ENCODE data around the gene FBXL17.

Gene FBXL17

GRCh38 chr5:107948377-107948776, 433.5 kb downstream of the FBXL17 start:
- Histone ChIP-seq H3K27ac (ENCODE audit: insufficient read depth in 1 of 2, low read depth in 1 of 2, low read length in 2 of 2, poor library complexity in 1 of 2, severe bottlenecking in 2 of 2) (no peak overlapping the region), H3K36me3 (ENCODE audit: control insufficient read depth in 4 of 4, insufficient read depth in 4 of 4, low read length in 3 of 4) (no peaks in the 10 kb centered on the region), H3K27me3 (replicated peaks in 2 of 5; ENCODE audit: control insufficient read depth in 4 of 5, insufficient read depth in 5 of 5, low read length in 4 of 5) (no peaks in the 10 kb centered on the region), H3K9me3 (ENCODE audit: control extremely low read depth in 1 of 5, control insufficient read depth in 4 of 5, insufficient read depth in 2 of 5, low read depth in 1 of 5, low read length in 4 of 5) (no peaks in the 10 kb centered on the region), H3K4me3 (ENCODE audit: control insufficient read depth in 1 of 7, extremely low read depth in 1 of 7, insufficient read depth in 4 of 7, low read depth in 2 of 7, low read length in 6 of 7) (no peak overlapping the region), H3K4me1 (ENCODE audit: control extremely low read depth in 1 of 4, control insufficient read depth in 4 of 4, insufficient read depth in 4 of 4, low read length in 3 of 4) (no peaks in the 10 kb centered on the region)
- DNase-seq = no peak
- CTCF ChIA-PET = no interaction called here
- POLR2A ChIA-PET = no interaction called here
- WGBS (ENCODE audit: insufficient coverage) = 100% methylated on average over 1 of the region's 1 CpG

GRCh38 chr5:107945061-107945460, 436.8 kb downstream of the FBXL17 start:
- no peak overlapping the region for H3K27ac ChIP-seq (ENCODE audit: insufficient read depth in 1 of 2, low read depth in 1 of 2, low read length in 2 of 2, poor library complexity in 1 of 2, severe bottlenecking in 2 of 2)
- DNase-seq = no peak
- H3K4me3 ChIP-seq (ENCODE audit: control insufficient read depth in 1 of 7, extremely low read depth in 1 of 7, insufficient read depth in 4 of 7, low read depth in 2 of 7, low read length in 6 of 7) = no peak overlapping the region
- ChIA-PET CTCF (no interaction called here), POLR2A (no interaction called here)
- no peaks in the 10 kb centered on the region for H3K9me3 ChIP-seq (ENCODE audit: control extremely low read depth in 1 of 5, control insufficient read depth in 4 of 5, insufficient read depth in 2 of 5, low read depth in 1 of 5, low read length in 4 of 5)
- H3K36me3 ChIP-seq (ENCODE audit: control insufficient read depth in 4 of 4, insufficient read depth in 4 of 4, low read length in 3 of 4) = no peaks in the 10 kb centered on the region
- H3K27me3 ChIP-seq (replicated peaks in 2 of 5; ENCODE audit: control insufficient read depth in 4 of 5, insufficient read depth in 5 of 5, low read length in 4 of 5) = no peaks in the 10 kb centered on the region
- WGBS (ENCODE audit: insufficient coverage) = no CpG with 5 or more reads among the region's 2 CpGs
- no peaks in the 10 kb centered on the region for H3K4me1 ChIP-seq (ENCODE audit: control extremely low read depth in 1 of 4, control insufficient read depth in 4 of 4, insufficient read depth in 4 of 4, low read length in 3 of 4)

- POLR2A ChIA-PET = no interaction called here
- Histone ChIP-seq H3K36me3 (ENCODE audit: control insufficient read depth in 4 of 4, insufficient read depth in 4 of 4, low read length in 3 of 4) (no peaks in the 10 kb centered on the region), H3K27ac (ENCODE audit: insufficient read depth in 1 of 2, low read depth in 1 of 2, low read length in 2 of 2, poor library complexity in 1 of 2, severe bottlenecking in 2 of 2) (no peak overlapping the region), H3K9me3 (ENCODE audit: control extremely low read depth in 1 of 5, control insufficient read depth in 4 of 5, insufficient read depth in 2 of 5, low read depth in 1 of 5, low read length in 4 of 5) (no peaks in the 10 kb centered on the region), H3K4me1 (ENCODE audit: control extremely low read depth in 1 of 4, control insufficient read depth in 4 of 4, insufficient read depth in 4 of 4, low read length in 3 of 4) (no peaks in the 10 kb centered on the region), H3K4me3 (ENCODE audit: control insufficient read depth in 1 of 7, extremely low read depth in 1 of 7, insufficient read depth in 4 of 7, low read depth in 2 of 7, low read length in 6 of 7) (no peak overlapping the region), H3K27me3 (replicated peaks in 2 of 5; ENCODE audit: control insufficient read depth in 4 of 5, insufficient read depth in 5 of 5, low read length in 4 of 5) (no peaks in the 10 kb centered on the region)
- CTCF ChIA-PET = interaction anchor here (1.0 kb wide), 1 partner anchor 91 kb away, joined by 3 read pairs; no protein-coding TSS in a partner anchor
- no peak for DNase-seq
These were observed 438.0 kb downstream of the FBXL17 start for GRCh38 chr5:107943923-107944322.

GRCh38 chr5:107941036-107941435, 440.9 kb downstream of the FBXL17 start:
- H3K27me3 ChIP-seq (replicated peaks in 2 of 5; ENCODE audit: control insufficient read depth in 4 of 5, insufficient read depth in 5 of 5, low read length in 4 of 5) = no peaks in the 10 kb centered on the region
- 91% methylated on average over 1 of the region's 2 CpGs for WGBS (ENCODE audit: insufficient coverage)
- H3K27ac ChIP-seq (ENCODE audit: insufficient read depth in 1 of 2, low read depth in 1 of 2, low read length in 2 of 2, poor library complexity in 1 of 2, severe bottlenecking in 2 of 2) = no peak overlapping the region
- ChIA-PET CTCF (no interaction called here), POLR2A (no interaction called here)
- H3K4me3 ChIP-seq (ENCODE audit: control insufficient read depth in 1 of 7, extremely low read depth in 1 of 7, insufficient read depth in 4 of 7, low read depth in 2 of 7, low read length in 6 of 7) = no peak overlapping the region
- no peaks in the 10 kb centered on the region for H3K4me1 ChIP-seq (ENCODE audit: control extremely low read depth in 1 of 4, control insufficient read depth in 4 of 4, insufficient read depth in 4 of 4, low read length in 3 of 4)
- DNase-seq = no peak
- no peaks in the 10 kb centered on the region for H3K36me3 ChIP-seq (ENCODE audit: control insufficient read depth in 4 of 4, insufficient read depth in 4 of 4, low read length in 3 of 4)
- no peaks in the 10 kb centered on the region for H3K9me3 ChIP-seq (ENCODE audit: control extremely low read depth in 1 of 5, control insufficient read depth in 4 of 5, insufficient read depth in 2 of 5, low read depth in 1 of 5, low read length in 4 of 5)

GRCh38 chr5:107937651-107938355, 444.1 kb downstream of the FBXL17 start:
- Histone ChIP-seq H3K27ac (ENCODE audit: insufficient read depth in 1 of 2, low read depth in 1 of 2, low read length in 2 of 2, poor library complexity in 1 of 2, severe bottlenecking in 2 of 2) (no peak overlapping the region), H3K4me1 (ENCODE audit: control extremely low read depth in 1 of 4, control insufficient read depth in 4 of 4, insufficient read depth in 4 of 4, low read length in 3 of 4) (no peaks in the 10 kb centered on the region), H3K4me3 (ENCODE audit: control insufficient read depth in 1 of 7, extremely low read depth in 1 of 7, insufficient read depth in 4 of 7, low read depth in 2 of 7, low read length in 6 of 7) (no peak overlapping the region), H3K36me3 (ENCODE audit: control insufficient read depth in 4 of 4, insufficient read depth in 4 of 4, low read length in 3 of 4) (no peaks in the 10 kb centered on the region), H3K27me3 (replicated peaks in 2 of 5; ENCODE audit: control insufficient read depth in 4 of 5, insufficient read depth in 5 of 5, low read length in 4 of 5) (no peaks in the 10 kb centered on the region), H3K9me3 (ENCODE audit: control extremely low read depth in 1 of 5, control insufficient read depth in 4 of 5, insufficient read depth in 2 of 5, low read depth in 1 of 5, low read length in 4 of 5) (no peaks in the 10 kb centered on the region)
- DNase-seq = no peak
- CTCF ChIA-PET = interaction anchor here (1.2 kb wide), 1 partner anchor 15 kb away, joined by 3 read pairs; no protein-coding TSS in a partner anchor
- WGBS (ENCODE audit: insufficient coverage) = 100% methylated on average over 5 of the region's 8 CpGs
- POLR2A ChIA-PET = no interaction called here

- ChIA-PET POLR2A (no interaction called here), CTCF (no interaction called here)
- 100% methylated on average over 3 of the region's 5 CpGs for WGBS (ENCODE audit: insufficient coverage)
- Histone ChIP-seq H3K36me3 (ENCODE audit: control insufficient read depth in 4 of 4, insufficient read depth in 4 of 4, low read length in 3 of 4) (no peaks in the 10 kb centered on the region), H3K27me3 (replicated peaks in 2 of 5; ENCODE audit: control insufficient read depth in 4 of 5, insufficient read depth in 5 of 5, low read length in 4 of 5) (no peaks in the 10 kb centered on the region), H3K4me3 (ENCODE audit: control insufficient read depth in 1 of 7, extremely low read depth in 1 of 7, insufficient read depth in 4 of 7, low read depth in 2 of 7, low read length in 6 of 7) (no peak overlapping the region), H3K4me1 (ENCODE audit: control extremely low read depth in 1 of 4, control insufficient read depth in 4 of 4, insufficient read depth in 4 of 4, low read length in 3 of 4) (no peaks in the 10 kb centered on the region), H3K27ac (ENCODE audit: insufficient read depth in 1 of 2, low read depth in 1 of 2, low read length in 2 of 2, poor library complexity in 1 of 2, severe bottlenecking in 2 of 2) (no peak overlapping the region), H3K9me3 (ENCODE audit: control extremely low read depth in 1 of 5, control insufficient read depth in 4 of 5, insufficient read depth in 2 of 5, low read depth in 1 of 5, low read length in 4 of 5) (no peaks in the 10 kb centered on the region)
- DNase-seq = no peak
These were observed 444.7 kb downstream of the FBXL17 start for GRCh38 chr5:107937204-107937603.

GRCh38 chr5:107936515-107936914, 445.4 kb downstream of the FBXL17 start:
- DNase-seq = no peak
- ChIA-PET POLR2A (no interaction called here), CTCF (no interaction called here)
- no peak overlapping the region for H3K4me3 ChIP-seq (ENCODE audit: control insufficient read depth in 1 of 7, extremely low read depth in 1 of 7, insufficient read depth in 4 of 7, low read depth in 2 of 7, low read length in 6 of 7)
- H3K4me1 ChIP-seq (ENCODE audit: control extremely low read depth in 1 of 4, control insufficient read depth in 4 of 4, insufficient read depth in 4 of 4, low read length in 3 of 4) = no peaks in the 10 kb centered on the region
- no peak overlapping the region for H3K27ac ChIP-seq (ENCODE audit: insufficient read depth in 1 of 2, low read depth in 1 of 2, low read length in 2 of 2, poor library complexity in 1 of 2, severe bottlenecking in 2 of 2)
- H3K27me3 ChIP-seq (replicated peaks in 2 of 5; ENCODE audit: control insufficient read depth in 4 of 5, insufficient read depth in 5 of 5, low read length in 4 of 5) = no peaks in the 10 kb centered on the region
- no peaks in the 10 kb centered on the region for H3K36me3 ChIP-seq (ENCODE audit: control insufficient read depth in 4 of 4, insufficient read depth in 4 of 4, low read length in 3 of 4)
- H3K9me3 ChIP-seq (ENCODE audit: control extremely low read depth in 1 of 5, control insufficient read depth in 4 of 5, insufficient read depth in 2 of 5, low read depth in 1 of 5, low read length in 4 of 5) = no peaks in the 10 kb centered on the region
- WGBS (ENCODE audit: insufficient coverage) = no CpG with 5 or more reads among the region's 1 CpG
